Stimulated activated CD8-positive, alpha-beta memory T cell treated with anti-CD3 and anti-CD28 coated beads, Interleukin-7, amount 100 ng/mL, for 1 hour (primary cell): ENCODE results near the gene GMEB2.
"Not testable (repeated sequence)": the region's sequence is repeated elsewhere in the genome, so short reads cannot be mapped to it uniquely, and the experiment has no call there.

ENCODE experiments used
- DNase-seq, 2 donors: peaks; one replicate each; pipeline ENCODE4 v3.0.0-alpha.2; 2020; ENCODE audit warnings: low read depth in 2 of 2

Gene GMEB2

GRCh38 chr20:63572071-63572787 is 54.7 kb downstream of the GMEB2 start:
- DNase-seq: no peak

- DNase-seq: not testable (repeated sequence)
These were observed 55.8 kb downstream of the GMEB2 start for GRCh38 chr20:63571087-63571478.

- DNase-seq: no peak
These were observed 56.4 kb downstream of the GMEB2 start for GRCh38 chr20:63570281-63571086.

- DNase-seq: no peak
These were observed 57.6 kb downstream of the GMEB2 start for GRCh38 chr20:63568986-63569949.

GRCh38 chr20:63568170-63568981 is 58.5 kb downstream of the GMEB2 start:
- DNase-seq: no peak

- DNase-seq: peak in 1 of 2 donors; percentile 36
These were observed 59.3 kb downstream of the GMEB2 start for GRCh38 chr20:63567386-63568169.

GRCh38 chr20:63567136-63567385 is 59.8 kb downstream of the GMEB2 start:
- DNase-seq: no peak

GRCh38 chr20:63566395-63567135 is 60.3 kb downstream of the GMEB2 start:
- no peak for DNase-seq

- no peak for DNase-seq
These were observed 61.1 kb downstream of the GMEB2 start for GRCh38 chr20:63565699-63566335.

- DNase-seq: no peak
These were observed 61.7 kb downstream of the GMEB2 start for GRCh38 chr20:63565021-63565698.

- DNase-seq: no peak
These were observed 62.7 kb downstream of the GMEB2 start for GRCh38 chr20:63564036-63564810.

GRCh38 chr20:63563225-63563935 is 63.5 kb downstream of the GMEB2 start:
- no peak for DNase-seq

GRCh38 chr20:63562461-63563224 is 64.3 kb downstream of the GMEB2 start:
- DNase-seq: no peak

GRCh38 chr20:63561624-63562396 is 65.1 kb downstream of the GMEB2 start:
- DNase-seq: no peak

GRCh38 chr20:63560856-63561609 is 65.9 kb downstream of the GMEB2 start:
- DNase-seq: no peak
